Panc1 (cell line): ENCODE measurements around the gene NUMBL. TPM values are rescaled to one million over a fixed set of nuclear protein-coding genes. Genes with fewer than 3 reads are reported as not detected.

Experiments used
- ATAC-seq: fragments of 200-7000 bp; cut with Tn5 transposase; 2 replicates; pipeline ENCODE4 v1.9.1; 2020; ENCODE audit warnings: mild to moderate bottlenecking, moderate library complexity
- BruUV-seq: library from RNA; stranded (reverse); fragments of 400-500 nt; replicated peaks from 2 replicates; lab custom pipeline; 2021; lab: Mats Ljungman, UMichigan
- CTCF ChIA-PET: fragments of 300-600 bp; sonication (Branson Sonifier 250); formaldehyde crosslinking; loops from one replicate; lab custom pipeline; 2022; ENCODE audit warnings: antibody characterized with exemption; lab: Charles Lee
- POLR2A ChIA-PET: fragments of 300-600 bp; sonication (Branson Sonifier 250); formaldehyde crosslinking; loops from one replicate; lab custom pipeline; 2022; ENCODE audit warnings: antibody characterized with exemption; lab: Charles Lee
- DNase-seq: peaks from one replicate; pipeline ENCODE4 v3.0.0-alpha.2; 2010; ENCODE audit warnings: low read depth, low spot score
- H3K27ac ChIP-seq: 2 replicates; pipeline ENCODE4 v1.5.1; 2011; ENCODE audit warnings: mild to moderate bottlenecking, low read length, inconsistent platforms
- H3K27me3 ChIP-seq: fragments of 200-500 bp; sonication (Bioruptor generic); 2 replicates; pipeline ENCODE4 v1.6.0; 2014; ENCODE audit warnings: low read length, inconsistent platforms; ENCODE audit not compliant: control insufficient read depth, insufficient read depth
- H3K36me3 ChIP-seq: fragments of 200-500 bp; sonication (Bioruptor generic); 2 replicates; pipeline ENCODE4 v1.5.1; 2014; ENCODE audit warnings: inconsistent platforms, mild to moderate bottlenecking, low read length, moderate library complexity; ENCODE audit not compliant: control insufficient read depth, insufficient read depth
- H3K4me1 ChIP-seq: 2 replicates; pipeline ENCODE4 v1.5.1; 2011; ENCODE audit warnings: inconsistent platforms, mild to moderate bottlenecking, low read length, moderate library complexity; ENCODE audit not compliant: control insufficient read depth, insufficient read depth
- H3K4me3 ChIP-seq, 2 experiments: 2 replicates each; pipeline ENCODE4 v1.5.1; 2011 to 2012; ENCODE audit warnings: low read depth in 2 of 2, low read length in 2 of 2, mild to moderate bottlenecking in 2 of 2, inconsistent platforms in 1 of 2, moderate library complexity in 1 of 2
- H3K9me3 ChIP-seq: fragments of 200-500 bp; sonication (Bioruptor generic); 2 replicates; pipeline ENCODE4 v1.5.1; 2014; ENCODE audit warnings: low read depth, mild to moderate bottlenecking, inconsistent platforms, low read length, moderate library complexity; ENCODE audit not compliant: control insufficient read depth, insufficient read depth
- POLR2AphosphoS5 ChIP-seq: IDR thresholded peaks from 2 replicates; pipeline ENCODE4 v1.6.1; 2012; ENCODE audit warnings: mild to moderate bottlenecking, low read depth, low read length, moderate library complexity
- REST ChIP-seq, 2 experiments: IDR thresholded peaks; 2 replicates each; pipeline ENCODE4 v1.6.1; 2011 to 2012; ENCODE audit warnings: low read depth in 2 of 2, control low read depth in 1 of 2, low read length in 1 of 2, mild to moderate bottlenecking in 1 of 2, moderate library complexity in 1 of 2; ENCODE audit not compliant: insufficient read depth in 1 of 2
- SIN3A ChIP-seq: IDR thresholded peaks from 2 replicates; pipeline ENCODE4 v1.6.1; 2012; ENCODE audit warnings: low read depth, mild to moderate bottlenecking, low read length, moderate library complexity, borderline replicate concordance; ENCODE audit not compliant: insufficient read depth
- TCF7L2 ChIP-seq: IDR thresholded peaks from 2 replicates; pipeline ENCODE4 v1.6.1; 2011; ENCODE audit warnings: mild to moderate bottlenecking, low read depth, low read length, inconsistent platforms
- in situ Hi-C: cut with HindIII; loops from 2 replicates; pipeline ENCODE4 v1.10.0; 2016; ENCODE audit warnings: low sequenced_read_pairs, low pct_unique_long_range_greater_than_20kb
- intact Hi-C: fragments of 100-400 bp; cut with micrococcal nuclease; formaldehyde crosslinking; loops from one replicate; pipeline ENCODE4 v1.10.0; 2022; ENCODE audit not compliant: unreplicated experiment
- total RNA-seq: library from RNA; stranded (reverse); gene quantifications from one replicate; pipeline ENCODE4 v1.2.1, GENCODE V29; 2021; ENCODE audit not compliant: unreplicated experiment
- TF ChIP-seq, protein P1 (sequence below): fragments of 450-650 bp; IDR thresholded peaks from 2 replicates; pipeline ENCODE4 v1.5.1; 2017; ENCODE audit warnings: mild to moderate bottlenecking

NUMBL gene
- total RNA-seq, 1 experiment from 2014 or later = 27.6 TPM

- ChIA-PET CTCF (interaction anchor here (0.7 kb wide), 1 partner anchor 19 kb away, joined by 3 read pairs; no protein-coding TSS in a partner anchor), POLR2A (no interaction called here)
These were observed 74.3 kb downstream of the NUMBL start for GRCh38 chr19:40616178-40616577.

More at GRCh38 chr19:40616178-40616577, 74.3 kb downstream of the NUMBL start:
- Histone ChIP-seq H3K36me3 (no peaks in the 10 kb centered on the region; the same call in 1 of the 2 replicates), H3K4me1 (no peaks in the 10 kb centered on the region), H3K4me3 (no peak overlapping the region), H3K27ac (no peak overlapping the region), H3K27me3 (no peaks in the 10 kb centered on the region), H3K9me3 (no peaks in the 10 kb centered on the region)
- BruUV-seq = no TSS peak
- in situ Hi-C loops (no loop called here), intact Hi-C loops (no loop called here)
- TF ChIP-seq SIN3A (no peak), REST (IDR thresholded peaks at IDR 0.05; ENCODE audit: insufficient read depth in 1 of 2, low read depth in 2 of 2, low read length in 1 of 2) (no peak), POLR2AphosphoS5 (no peak), TCF7L2 (no peak)
- TF ChIP-seq, protein P1, sequence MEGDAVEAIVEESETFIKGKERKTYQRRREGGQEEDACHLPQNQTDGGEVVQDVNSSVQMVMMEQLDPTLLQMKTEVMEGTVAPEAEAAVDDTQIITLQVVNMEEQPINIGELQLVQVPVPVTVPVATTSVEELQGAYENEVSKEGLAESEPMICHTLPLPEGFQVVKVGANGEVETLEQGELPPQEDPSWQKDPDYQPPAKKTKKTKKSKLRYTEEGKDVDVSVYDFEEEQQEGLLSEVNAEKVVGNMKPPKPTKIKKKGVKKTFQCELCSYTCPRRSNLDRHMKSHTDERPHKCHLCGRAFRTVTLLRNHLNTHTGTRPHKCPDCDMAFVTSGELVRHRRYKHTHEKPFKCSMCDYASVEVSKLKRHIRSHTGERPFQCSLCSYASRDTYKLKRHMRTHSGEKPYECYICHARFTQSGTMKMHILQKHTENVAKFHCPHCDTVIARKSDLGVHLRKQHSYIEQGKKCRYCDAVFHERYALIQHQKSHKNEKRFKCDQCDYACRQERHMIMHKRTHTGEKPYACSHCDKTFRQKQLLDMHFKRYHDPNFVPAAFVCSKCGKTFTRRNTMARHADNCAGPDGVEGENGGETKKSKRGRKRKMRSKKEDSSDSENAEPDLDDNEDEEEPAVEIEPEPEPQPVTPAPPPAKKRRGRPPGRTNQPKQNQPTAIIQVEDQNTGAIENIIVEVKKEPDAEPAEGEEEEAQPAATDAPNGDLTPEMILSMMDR = no peak
- ATAC-seq = no peak
- no peak for DNase-seq

Other genes with a start within 250 kb of the NUMBL start
- 35.7 TPM for gene SERTAD3, start 246.3 kb downstream of the NUMBL start, total RNA-seq
- gene BLVRB, start 224.9 kb downstream of the NUMBL start, total RNA-seq = 45.6 TPM
- gene SPTBN4, start 223.7 kb downstream of the NUMBL start, total RNA-seq = 1.2 TPM
- gene SHKBP1, start 113.8 kb downstream of the NUMBL start, total RNA-seq = 55.9 TPM
- 75.4 TPM for gene LTBP4, start 89.3 kb downstream of the NUMBL start, total RNA-seq
- 15.6 TPM for gene COQ8B, start 26.2 kb upstream of the NUMBL start, total RNA-seq
- gene ITPKC, start 26.5 kb upstream of the NUMBL start, total RNA-seq = 7.2 TPM
- gene ACTMAP, start 59.8 kb upstream of the NUMBL start, total RNA-seq = 5.5 TPM
- gene SNRPA, start 60.6 kb upstream of the NUMBL start, total RNA-seq = 104 TPM
- 2.2 TPM for gene MIA, start 84.9 kb upstream of the NUMBL start, total RNA-seq
- gene RAB4B, start 87.6 kb upstream of the NUMBL start, total RNA-seq = 24.8 TPM
- gene EGLN2, start 108.5 kb upstream of the NUMBL start, total RNA-seq = 115 TPM
- 0.41 TPM for gene CYP2A6, start 159.8 kb upstream of the NUMBL start, total RNA-seq
- not detected for gene CYP2A7, start 191.6 kb upstream of the NUMBL start, total RNA-seq